ENCODE measurements around the gene TAS2R60. TPM values are rescaled to one million over a fixed set of nuclear protein-coding genes. Genes with fewer than 3 reads are reported as not detected.

TAS2R60 gene
- total and polyA plus RNA-seq, 9 of the 15 experiments (the other 6 are each of a cell fraction or from before 2014, with no cell fraction given) = 0.08 TPM; not detected in 8

GRCh38 chr7:143426479-143427142, 16.6 kb upstream of the TAS2R60 start (continued):
- peak; percentile 13; the same call in 1 of the 2 replicates for TF ChIP-seq REST (IDR thresholded peaks at IDR 0.05; ENCODE audit: borderline replicate concordance)
- TF ChIP-seq REST (CRISPR knock-in tag; IDR thresholded peaks at IDR 0.05; ENCODE audit: low read depth) = no peak
- 0 out of 2 replicates have a peak, but pooled peaks have one; percentile 28 for TF ChIP-seq CREB3L1 (IDR thresholded peaks at IDR 0.05; ENCODE audit: borderline replicate concordance, low read depth)
- TF ChIP-seq CBFA2T3 (IDR thresholded peaks at IDR 0.05) = peak; percentile 92
- TF ChIP-seq HDAC2 (IDR thresholded peaks at IDR 0.05) = peak; percentile 85
- peak; percentile 67; the same call in 1 of the 2 replicates for TF ChIP-seq PML (IDR thresholded peaks at IDR 0.05; ENCODE audit: low read length)
- peak; percentile 92 for TF ChIP-seq DACH1 (IDR thresholded peaks at IDR 0.05; ENCODE audit: partially characterized antibody)
- no peak for TF ChIP-seq BACH1 (tag; IDR thresholded peaks at IDR 0.05)
- TF ChIP-seq HMBOX1 (IDR thresholded peaks at IDR 0.05) = peak; percentile 67
- peak; percentile 68 for TF ChIP-seq MTA2 (IDR thresholded peaks at IDR 0.05; ENCODE audit: low read depth)
- TF ChIP-seq ID3 (CRISPR knock-in tag; IDR thresholded peaks at IDR 0.05) = no peak
- TF ChIP-seq ID3 (tag; IDR thresholded peaks at IDR 0.05) = peak; percentile 97
- no peak for TF ChIP-seq CHD4 (IDR thresholded peaks at IDR 0.05; ENCODE audit: insufficient read depth, insufficient replicate concordance, low read depth, low read length, poor library complexity, severe bottlenecking)
- peak; percentile 60 for TF ChIP-seq TAF9B (IDR thresholded peaks at IDR 0.05; ENCODE audit: partially characterized antibody)
- peak; percentile 85; the same call in 1 of the 2 replicates for TF ChIP-seq NCOA1 (IDR thresholded peaks at IDR 0.05; ENCODE audit: low read depth)
- peak; percentile 47; the same call in 1 of the 2 replicates for TF ChIP-seq GATAD2B (IDR thresholded peaks at IDR 0.05; ENCODE audit: borderline replicate concordance)
- no peak for TF ChIP-seq POLR3A (IDR thresholded peaks at IDR 0.05; ENCODE audit: borderline replicate concordance, extremely low read depth, insufficient read depth, insufficient read length)
- no peak for TF ChIP-seq ZNF354B (CRISPR knock-in tag; IDR thresholded peaks at IDR 0.05)
